NCI-H1436 (cell line): ENCODE results near the gene CDK18.

Source experiments
- DNase-seq: peaks from one replicate; lab custom pipeline; 2025; lab: John Stamatoyannopoulos, UW

Gene CDK18

GRCh38 chr1:205523891-205524793 is 19.7 kb downstream of the CDK18 start:
- peak; percentile 79 for DNase-seq

- DNase-seq = no peak
Measured at GRCh38 chr1:205524794-205525101, 20.3 kb downstream of the CDK18 start.

- no peak for DNase-seq
Measured at GRCh38 chr1:205525495-205526285, 21.2 kb downstream of the CDK18 start.

GRCh38 chr1:205526431-205526830 is 22.0 kb downstream of the CDK18 start:
- DNase-seq = no peak

GRCh38 chr1:205527931-205528330 is 23.5 kb downstream of the CDK18 start:
- no peak for DNase-seq

- DNase-seq = no peak
Measured at GRCh38 chr1:205528446-205528886, 24.0 kb downstream of the CDK18 start.

- peak; percentile 54 for DNase-seq
Measured at GRCh38 chr1:205528887-205529825, 24.7 kb downstream of the CDK18 start.

- DNase-seq = no peak
Measured at GRCh38 chr1:205530116-205530515, 25.6 kb downstream of the CDK18 start.

GRCh38 chr1:205531191-205532025 is 26.9 kb downstream of the CDK18 start:
- no peak for DNase-seq

- DNase-seq = no peak
Measured at GRCh38 chr1:205532026-205532898, 27.8 kb downstream of the CDK18 start.

- no peak for DNase-seq
Measured at GRCh38 chr1:205532996-205533735, 28.7 kb downstream of the CDK18 start.

GRCh38 chr1:205533748-205534443 is 29.4 kb downstream of the CDK18 start:
- DNase-seq = no peak

GRCh38 chr1:205534444-205534985 is 30.0 kb downstream of the CDK18 start:
- DNase-seq = no peak

GRCh38 chr1:205535096-205535495 is 30.6 kb downstream of the CDK18 start:
- DNase-seq = no peak

- DNase-seq = no peak
Measured at GRCh38 chr1:205535866-205536758, 31.6 kb downstream of the CDK18 start.

GRCh38 chr1:205536759-205537361 is 32.4 kb downstream of the CDK18 start:
- DNase-seq = no peak
